Large intestine (tissue), 3 donors: ENCODE data around the gene GMDS. TPM values are rescaled to one million over a fixed set of nuclear protein-coding genes. Genes with fewer than 3 reads are reported as not detected.

Source experiments
- DNase-seq, 2 donors: peaks; one replicate each; pipeline versions ENCODE4 v3.0.0 to v3.0.0-alpha.2; 2013
- H3K27ac ChIP-seq: one replicate; pipeline ENCODE4 v1.5.1; 2013; ENCODE audit warnings: low read length
- H3K27me3 ChIP-seq: 2 replicates; pipeline ENCODE4 v1.6.1; 2013; ENCODE audit warnings: low read length; ENCODE audit not compliant: control insufficient read depth, insufficient read depth
- H3K36me3 ChIP-seq: 2 replicates; pipeline ENCODE4 v1.6.1; 2013; ENCODE audit warnings: low read length; ENCODE audit not compliant: control insufficient read depth, insufficient read depth
- H3K4me1 ChIP-seq: one replicate; pipeline ENCODE4 v1.6.1; 2013; ENCODE audit warnings: low read length; ENCODE audit not compliant: control insufficient read depth, insufficient read depth
- H3K4me3 ChIP-seq: one replicate; pipeline ENCODE4 v1.5.1; 2013; ENCODE audit warnings: low read length
- H3K9me3 ChIP-seq: one replicate; pipeline ENCODE4 v1.6.1; 2013; ENCODE audit warnings: mild to moderate bottlenecking, low read depth, low read length, moderate library complexity; ENCODE audit not compliant: control insufficient read depth
- WGBS: methylation state at CpG from one replicate; pipeline ENCODE4 v1.1.5; 2013; ENCODE audit warnings: low lambda C conversion rate; ENCODE audit not compliant: insufficient coverage; 5-methylcytosine and 5-hydroxymethylcytosine counted together
- polyA plus RNA-seq: library from polyadenylated mRNA; unstranded; fragments of 120-200 nt; gene quantifications from one replicate; pipeline ENCODE4 v1.2.1, GENCODE V29; 2013

Gene GMDS
- polyA plus RNA-seq, 1 donor: 58.9 TPM

DNA sequence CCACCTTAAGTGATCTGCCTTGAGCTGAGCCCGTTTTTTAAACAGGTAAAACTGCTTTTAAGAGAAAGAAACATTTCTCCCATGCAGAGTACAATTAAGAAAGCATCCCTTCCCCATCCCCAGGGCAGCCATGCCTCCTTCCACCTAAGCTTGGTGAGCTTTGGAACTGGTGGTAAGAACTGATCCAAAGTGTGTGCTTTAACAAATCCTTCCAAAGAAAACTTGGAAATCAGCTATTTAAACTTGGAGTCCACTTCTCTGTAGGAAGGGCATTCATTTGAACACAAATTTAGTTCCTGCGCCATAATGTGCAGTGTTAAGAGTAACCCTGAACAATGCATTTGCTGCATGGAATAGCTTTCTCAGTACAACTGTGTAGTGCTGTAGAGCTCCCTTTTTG lies 17.0 kb downstream of the GMDS start:
- H3K36me3 ChIP-seq: no peaks in the 10 kb centered on the region
- 100% methylated on average over 1 of the region's 2 CpGs for WGBS
- H3K27ac ChIP-seq: no peak overlapping the region
- peaks cover 10% of the 10 kb centered on the region for H3K4me1 ChIP-seq
- DNase-seq: no peak
- no peaks in the 10 kb centered on the region for H3K9me3 ChIP-seq
- no peaks in the 10 kb centered on the region for H3K27me3 ChIP-seq
- H3K4me3 ChIP-seq: no peak overlapping the region

DNA sequence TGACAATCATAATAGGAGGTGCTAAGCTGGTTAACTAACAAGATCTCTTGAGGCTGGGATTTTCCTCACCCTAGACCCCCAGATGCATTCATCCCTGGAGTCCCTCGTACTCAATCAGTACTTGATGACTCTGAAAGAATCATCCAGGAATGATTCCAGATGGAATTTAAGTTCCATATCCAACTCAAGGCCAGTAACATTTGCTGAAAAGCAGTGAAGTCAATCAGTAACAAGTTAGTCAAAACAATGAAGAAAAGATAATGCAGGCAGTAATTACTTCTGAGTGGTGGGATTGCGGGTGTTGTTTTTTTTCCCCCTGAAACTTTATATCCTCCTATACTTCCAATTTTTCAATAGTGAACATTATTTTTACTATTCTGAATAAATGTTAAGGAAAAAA lies 18.6 kb downstream of the GMDS start:
- Histone ChIP-seq H3K9me3 (no peaks in the 10 kb centered on the region), H3K27ac (no peak overlapping the region), H3K4me3 (no peak overlapping the region), H3K36me3 (no peaks in the 10 kb centered on the region), H3K4me1 (peaks cover 17% of the 10 kb centered on the region), H3K27me3 (no peaks in the 10 kb centered on the region)
- 80% methylated on average over 1 of the region's 2 CpGs for WGBS
- no peak for DNase-seq

DNA sequence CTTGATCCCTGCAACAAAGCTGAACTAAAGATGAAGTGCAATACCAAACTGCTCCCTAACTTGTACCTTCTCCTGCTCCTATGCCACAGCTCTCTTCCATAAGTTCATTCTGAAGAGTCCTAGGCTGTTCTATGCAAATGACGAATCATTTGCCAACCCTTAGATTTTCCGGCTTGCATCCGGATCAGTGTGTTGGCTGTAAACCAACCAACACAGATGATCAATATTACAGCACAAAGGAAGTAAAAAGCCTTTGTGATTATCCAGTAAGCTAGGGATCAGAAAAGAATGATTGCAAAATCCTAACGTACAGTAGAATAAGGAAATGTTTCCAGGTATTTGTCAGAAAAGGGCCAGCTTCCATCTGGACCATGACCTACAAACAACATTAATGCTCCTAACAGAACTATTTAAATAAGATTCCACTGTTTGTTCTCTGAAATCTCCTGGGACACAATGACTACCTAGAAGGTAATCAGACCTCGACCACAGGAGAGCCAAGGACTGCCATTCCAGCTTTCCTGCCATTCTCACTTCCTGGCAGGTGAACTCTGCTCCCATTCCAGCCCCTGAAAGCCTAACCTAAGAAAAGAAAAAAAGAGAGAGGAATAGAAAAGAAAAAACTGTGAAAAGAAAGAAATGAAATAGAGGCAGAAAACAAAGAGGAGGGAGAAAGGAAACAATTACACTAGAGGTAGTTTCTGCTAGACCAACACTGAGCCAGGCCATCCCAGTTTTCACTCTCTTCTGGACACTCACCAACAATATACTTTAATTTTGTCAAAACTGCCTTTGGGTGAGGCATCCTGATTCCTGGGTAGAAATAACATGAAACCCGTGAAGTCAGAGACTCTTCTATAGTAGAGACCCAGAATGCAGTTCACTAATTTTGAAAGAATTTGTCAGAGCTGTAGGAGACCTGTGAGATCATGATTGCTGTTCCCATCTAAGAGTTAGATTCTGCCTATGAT lies 19.7 kb downstream of the GMDS start:
- no peaks in the 10 kb centered on the region for H3K27me3 ChIP-seq
- H3K27ac ChIP-seq: peak overlapping the region; percentile 43
- WGBS: 67% methylated on average over 1 of the region's 6 CpGs
- peak; percentile 50 to 84 for DNase-seq
- no peak overlapping the region for H3K4me3 ChIP-seq
- no peaks in the 10 kb centered on the region for H3K36me3 ChIP-seq
- peaks cover 17% of the 10 kb centered on the region for H3K4me1 ChIP-seq
- H3K9me3 ChIP-seq: no peaks in the 10 kb centered on the region

DNA sequence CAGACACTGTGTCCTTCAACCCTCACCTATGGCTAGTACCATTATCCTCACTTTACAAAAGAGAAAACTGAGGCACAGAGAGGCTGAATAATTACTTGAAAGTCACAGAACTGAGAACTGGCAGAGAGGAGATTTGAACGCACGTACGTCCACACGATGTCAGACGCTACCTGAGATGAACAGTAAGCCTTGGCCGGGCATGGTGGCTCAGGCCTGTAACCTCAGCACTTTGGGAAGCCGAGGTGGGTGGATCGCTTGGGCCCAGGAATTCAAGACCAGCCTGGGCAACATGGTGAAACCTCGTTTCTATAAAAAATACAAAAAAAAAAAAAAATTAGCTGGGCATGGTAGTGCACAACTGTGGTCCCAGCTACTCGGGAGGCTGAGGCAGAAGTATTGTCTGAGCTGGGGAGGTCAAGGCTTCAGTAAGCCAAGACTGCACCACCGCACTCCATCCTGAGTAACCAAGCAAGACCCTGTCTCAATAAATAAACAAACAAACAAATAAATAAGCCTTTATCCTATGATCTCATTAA lies 20.5 kb downstream of the GMDS start:
- H3K4me1 ChIP-seq: peaks cover 17% of the 10 kb centered on the region
- no peaks in the 10 kb centered on the region for H3K27me3 ChIP-seq
- H3K27ac ChIP-seq: peak overlapping the region; percentile 43
- H3K36me3 ChIP-seq: no peaks in the 10 kb centered on the region
- no peaks in the 10 kb centered on the region for H3K9me3 ChIP-seq
- WGBS: 90% methylated on average over 2 of the region's 11 CpGs
- no peak overlapping the region for H3K4me3 ChIP-seq
- DNase-seq: no peak

DNA sequence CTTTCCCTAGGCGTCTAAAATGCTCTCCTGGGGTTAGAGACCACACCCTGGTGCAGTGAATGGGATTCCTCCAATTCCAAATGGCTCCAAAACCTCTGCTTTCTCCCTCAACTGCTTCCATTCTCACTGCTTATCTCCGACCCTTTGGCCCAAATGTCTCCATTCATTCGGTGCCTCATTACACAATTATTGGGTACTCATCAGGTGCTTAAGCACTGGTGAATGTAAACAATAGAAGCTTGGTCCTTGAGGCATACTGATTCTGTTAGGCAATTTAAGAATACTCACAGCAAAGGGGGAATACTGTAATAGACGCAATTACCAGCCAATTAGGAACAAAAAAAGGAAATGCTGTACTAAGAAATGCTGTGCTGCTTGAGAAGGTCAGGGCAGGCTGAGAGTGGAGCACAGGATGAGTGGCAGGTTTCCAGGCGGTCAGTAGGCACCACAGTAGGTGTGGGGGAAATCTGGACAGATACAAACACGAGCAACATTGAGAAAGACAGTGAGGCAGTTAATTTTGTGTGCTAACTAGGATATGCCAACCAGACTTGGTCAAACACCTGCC lies 23.0 kb downstream of the GMDS start:
- Histone ChIP-seq H3K4me3 (peak overlapping the region; percentile 40), H3K27me3 (no peaks in the 10 kb centered on the region), H3K36me3 (no peaks in the 10 kb centered on the region), H3K27ac (peak overlapping the region; percentile 46), H3K4me1 (peaks cover 17% of the 10 kb centered on the region), H3K9me3 (no peaks in the 10 kb centered on the region)
- WGBS: 100% methylated on average over 1 of the region's 6 CpGs
- peak in 1 of 2 donors; percentile 47 for DNase-seq

DNA sequence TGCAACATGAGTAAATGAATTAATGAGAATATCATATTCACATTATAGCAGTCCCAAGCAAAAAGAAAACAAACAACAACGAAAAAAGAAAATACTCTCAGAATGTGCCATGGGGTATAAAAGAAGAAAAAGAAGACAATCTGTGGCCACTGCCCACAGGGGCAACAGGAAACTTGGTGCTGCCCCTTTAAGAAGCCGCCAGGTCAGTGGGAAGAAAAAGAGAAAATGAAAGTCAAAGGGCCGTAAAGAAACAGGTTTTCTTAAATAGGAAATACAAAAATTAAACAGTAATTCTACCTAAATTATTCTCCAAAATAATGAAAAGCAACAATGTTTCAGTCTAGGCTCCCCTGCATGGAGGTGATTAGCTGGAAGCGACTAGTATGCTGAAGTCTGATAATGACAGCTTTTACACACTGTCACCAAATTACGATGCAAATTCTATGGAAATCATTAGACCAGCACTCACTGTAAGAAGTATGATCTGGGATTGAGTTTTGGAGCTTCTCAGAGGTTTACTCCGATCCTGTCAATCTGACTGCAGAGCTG lies 23.6 kb downstream of the GMDS start:
- Histone ChIP-seq H3K4me3 (peak overlapping the region; percentile 40), H3K4me1 (peaks cover 17% of the 10 kb centered on the region), H3K9me3 (no peaks in the 10 kb centered on the region), H3K27ac (peak overlapping the region; percentile 46), H3K36me3 (no peaks in the 10 kb centered on the region), H3K27me3 (no peaks in the 10 kb centered on the region)
- no peak for DNase-seq
- WGBS: 40% methylated on average over 3 of the region's 6 CpGs

DNA sequence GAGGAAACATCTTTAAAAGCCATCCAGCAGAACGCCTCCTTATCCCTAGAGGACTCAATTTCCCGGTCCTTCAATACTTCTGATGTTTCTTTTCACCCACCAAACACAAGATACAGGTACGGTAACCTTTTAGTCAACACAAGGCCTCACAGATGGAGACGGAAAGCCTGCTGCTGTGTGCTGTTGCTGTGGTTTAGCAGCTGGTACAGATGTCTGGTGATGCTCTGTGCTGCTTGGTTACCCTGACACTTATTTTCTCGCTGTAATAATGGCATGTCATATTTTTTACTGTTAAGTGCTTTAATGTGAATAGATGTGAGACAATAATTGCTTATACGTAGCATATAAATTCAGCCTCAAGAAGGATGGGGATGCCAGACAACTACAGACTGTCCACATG lies 25.3 kb downstream of the GMDS start:
- H3K4me3 ChIP-seq: no peak overlapping the region
- H3K36me3 ChIP-seq: no peaks in the 10 kb centered on the region
- WGBS: 80% methylated on average over 1 of the region's 6 CpGs
- no peaks in the 10 kb centered on the region for H3K9me3 ChIP-seq
- DNase-seq: no peak
- peaks cover 12% of the 10 kb centered on the region for H3K4me1 ChIP-seq
- H3K27ac ChIP-seq: no peak overlapping the region
- no peaks in the 10 kb centered on the region for H3K27me3 ChIP-seq

DNA sequence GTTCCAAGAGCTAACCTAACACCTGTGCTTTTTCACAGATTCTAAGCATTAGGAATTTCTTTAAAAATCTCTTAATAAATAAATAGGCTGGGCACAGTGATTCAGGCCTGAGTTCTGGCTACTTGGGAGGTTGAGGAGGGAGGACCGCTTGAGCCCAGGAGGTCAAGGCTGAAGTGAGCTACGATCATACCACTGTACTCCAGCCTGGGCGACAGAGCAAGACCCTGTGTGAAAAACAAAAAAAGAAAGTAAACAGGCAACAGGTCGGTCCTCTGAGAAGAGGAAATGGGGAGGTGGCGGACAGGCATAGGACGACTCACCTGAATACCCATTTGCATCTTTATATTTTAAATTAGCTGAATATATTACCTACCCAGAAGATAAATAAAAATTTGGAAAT lies 26.5 kb downstream of the GMDS start:
- DNase-seq: no peak
- no peaks in the 10 kb centered on the region for H3K36me3 ChIP-seq
- no peak overlapping the region for H3K4me3 ChIP-seq
- H3K27ac ChIP-seq: no peak overlapping the region
- 100% methylated on average over 1 of the region's 6 CpGs for WGBS
- no peaks in the 10 kb centered on the region for H3K27me3 ChIP-seq
- H3K4me1 ChIP-seq: peaks cover 8% of the 10 kb centered on the region
- no peaks in the 10 kb centered on the region for H3K9me3 ChIP-seq

DNA sequence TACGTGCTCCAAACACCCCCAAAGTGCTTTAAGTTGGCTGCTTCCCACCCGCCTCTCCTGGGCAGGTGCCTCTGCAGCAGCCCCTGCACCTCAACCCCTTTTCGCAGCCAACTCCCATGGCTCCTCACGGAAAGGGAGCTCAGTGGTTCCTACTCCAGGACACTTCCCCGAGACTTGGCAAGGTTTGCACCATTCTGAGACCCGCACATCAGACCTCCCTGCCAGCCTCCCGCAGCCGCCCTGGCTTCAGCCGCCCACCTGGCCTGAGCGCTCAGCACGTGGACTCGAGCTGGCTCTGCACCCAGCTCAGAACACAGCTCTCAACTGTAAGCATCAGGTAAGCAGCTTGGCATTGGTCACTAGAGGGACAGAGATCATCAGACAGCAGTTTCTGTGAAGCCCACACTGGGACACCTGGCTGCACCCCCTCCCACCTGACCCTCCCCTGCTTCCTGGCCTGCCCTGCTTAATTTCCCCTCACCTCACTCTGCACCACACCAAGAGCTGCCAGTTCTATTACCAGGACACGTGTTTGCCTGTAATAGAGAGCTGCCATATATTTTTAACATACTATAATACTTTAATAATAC lies 28.5 kb downstream of the GMDS start:
- DNase-seq: no peak
- H3K36me3 ChIP-seq: no peaks in the 10 kb centered on the region
- no peak overlapping the region for H3K4me3 ChIP-seq
- H3K4me1 ChIP-seq: no peaks in the 10 kb centered on the region
- no peaks in the 10 kb centered on the region for H3K9me3 ChIP-seq
- H3K27me3 ChIP-seq: no peaks in the 10 kb centered on the region
- WGBS: 85% methylated on average over 3 of the region's 13 CpGs
- no peak overlapping the region for H3K27ac ChIP-seq

DNA sequence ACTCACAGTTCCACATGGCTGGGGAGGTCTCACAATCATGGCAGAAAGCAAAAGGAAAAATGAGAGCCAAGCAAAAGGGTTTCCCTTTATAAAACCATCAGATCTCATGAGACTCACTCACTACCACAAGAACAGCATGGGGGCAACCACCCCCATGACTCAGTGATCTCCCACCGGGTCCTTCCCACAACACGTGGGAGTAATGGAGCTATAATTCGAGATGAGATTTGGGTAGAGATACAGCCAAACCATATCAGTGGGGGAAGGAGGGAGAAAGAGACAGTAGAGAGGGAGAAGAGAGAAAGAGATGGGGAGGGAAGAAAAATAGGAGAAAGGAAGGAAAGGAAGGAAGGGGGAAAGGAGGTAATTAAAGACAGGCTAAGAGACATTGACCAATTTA lies 30.1 kb downstream of the GMDS start:
- Histone ChIP-seq H3K36me3 (no peaks in the 10 kb centered on the region), H3K9me3 (no peaks in the 10 kb centered on the region), H3K4me3 (no peak overlapping the region), H3K27me3 (no peaks in the 10 kb centered on the region), H3K27ac (no peak overlapping the region), H3K4me1 (no peaks in the 10 kb centered on the region)
- WGBS: no CpG with 5 or more reads among the region's 3 CpGs
- DNase-seq: no peak
